Activated naive CD4-positive, alpha-beta T cell treated with anti-CD3 and anti-CD28 coated beads, Interleukin-2, amount 50 U/mL, for 16 hours (primary cell): ENCODE data around the gene SELL.
"Not testable (repeated sequence)": the region's sequence is repeated elsewhere in the genome, so short reads cannot be mapped to it uniquely, and the experiment has no call there.

Experiments
- DNase-seq: peaks from one replicate; pipeline ENCODE4 v3.0.0-alpha.2; 2020

SELL gene

GRCh38 chr1:169662680-169663079 is 48.7 kb downstream of the SELL start:
- DNase-seq: not testable (repeated sequence)

- DNase-seq: not testable (repeated sequence)
These were observed 50.4 kb downstream of the SELL start for GRCh38 chr1:169661066-169661465.

GRCh38 chr1:169658777-169659176 is 52.6 kb downstream of the SELL start:
- not testable (repeated sequence) for DNase-seq

- DNase-seq: no peak
These were observed 57.5 kb downstream of the SELL start for GRCh38 chr1:169653873-169654272.

GRCh38 chr1:169651035-169651434 is 60.4 kb downstream of the SELL start:
- no peak for DNase-seq

- DNase-seq: no peak
These were observed 60.9 kb downstream of the SELL start for GRCh38 chr1:169650551-169650950.

GRCh38 chr1:169648709-169649108 is 62.7 kb downstream of the SELL start:
- no peak for DNase-seq

- DNase-seq: no peak
These were observed 63.2 kb downstream of the SELL start for GRCh38 chr1:169648187-169648586.

GRCh38 chr1:169647512-169647911 is 63.9 kb downstream of the SELL start:
- DNase-seq: no peak

- no peak for DNase-seq
These were observed 67.1 kb downstream of the SELL start for GRCh38 chr1:169644297-169644696.
